HG02970 (cell line): ENCODE measurements around the gene SIK3.
A peak's percentile ranks its signal among the peaks of the same experiment; 100 is the strongest.
"Not testable (repeated sequence)": the region's sequence is repeated elsewhere in the genome, so short reads cannot be mapped to it uniquely, and the experiment has no call there.

Experiments
- ATAC-seq: cut with Tn5 transposase; IDR thresholded peaks from one replicate; pipeline ENCODE4 v1.9.1; 2021; ENCODE audit warnings: mild to moderate bottlenecking, moderate library complexity, moderate number of reproducible peaks; ENCODE audit not compliant: unreplicated experiment, low FRiP score

Gene SIK3

GRCh38 chr11:116853461-116854073 is 244.7 kb downstream of the SIK3 start:
- ATAC-seq: peak; percentile 74

- no peak for ATAC-seq
Measured at GRCh38 chr11:116852261-116853031, 245.8 kb downstream of the SIK3 start.

GRCh38 chr11:116851626-116852025 is 246.6 kb downstream of the SIK3 start:
- no peak for ATAC-seq

- no peak for ATAC-seq
Measured at GRCh38 chr11:116849486-116849885, 248.7 kb downstream of the SIK3 start.

- no peak for ATAC-seq
Measured at GRCh38 chr11:116849060-116849459, 249.2 kb downstream of the SIK3 start.

GRCh38 chr11:116847612-116848011 is 250.6 kb downstream of the SIK3 start:
- no peak for ATAC-seq

GRCh38 chr11:116844722-116845121 is 253.5 kb downstream of the SIK3 start:
- ATAC-seq: no peak

- no peak for ATAC-seq
Measured at GRCh38 chr11:116843661-116844060, 254.6 kb downstream of the SIK3 start.

GRCh38 chr11:116842909-116843308 is 255.3 kb downstream of the SIK3 start:
- no peak for ATAC-seq

- ATAC-seq: no peak
Measured at GRCh38 chr11:116842117-116842516, 256.1 kb downstream of the SIK3 start.

GRCh38 chr11:116840746-116841296 is 257.4 kb downstream of the SIK3 start:
- no peak for ATAC-seq

GRCh38 chr11:116840224-116840745 is 257.9 kb downstream of the SIK3 start:
- ATAC-seq: no peak

GRCh38 chr11:116838321-116839084 is 259.7 kb downstream of the SIK3 start:
- no peak for ATAC-seq

GRCh38 chr11:116837231-116838091 is 260.8 kb downstream of the SIK3 start, which contains the start of gene APOA1:
APOA1 (minus strand) TSS chr11:116837622; CDS start chr11:116837387, 235 bp downstream.
- ATAC-seq: no peak

GRCh38 chr11:116836632-116836991 is 261.6 kb downstream of the SIK3 start:
- no peak for ATAC-seq

- ATAC-seq: peak; percentile 59
Measured at GRCh38 chr11:116835791-116836631, 262.2 kb downstream of the SIK3 start.

- no peak for ATAC-seq
Measured at GRCh38 chr11:116835042-116835772, 263.0 kb downstream of the SIK3 start.

GRCh38 chr11:116834535-116835041 is 263.6 kb downstream of the SIK3 start:
- ATAC-seq: not testable (repeated sequence)
